Measurements from ENCODE around the gene ROPN1L.
"Not testable (repeated sequence)": the region's sequence is repeated elsewhere in the genome, so short reads cannot be mapped to it uniquely, and the experiment has no call there.

The ROPN1L gene

GRCh38 chr5:10501554-10502075 lies 59.9 kb downstream of the ROPN1L start:
- DNase-seq (ENCODE audit: low spot score) = no peak

DNA sequence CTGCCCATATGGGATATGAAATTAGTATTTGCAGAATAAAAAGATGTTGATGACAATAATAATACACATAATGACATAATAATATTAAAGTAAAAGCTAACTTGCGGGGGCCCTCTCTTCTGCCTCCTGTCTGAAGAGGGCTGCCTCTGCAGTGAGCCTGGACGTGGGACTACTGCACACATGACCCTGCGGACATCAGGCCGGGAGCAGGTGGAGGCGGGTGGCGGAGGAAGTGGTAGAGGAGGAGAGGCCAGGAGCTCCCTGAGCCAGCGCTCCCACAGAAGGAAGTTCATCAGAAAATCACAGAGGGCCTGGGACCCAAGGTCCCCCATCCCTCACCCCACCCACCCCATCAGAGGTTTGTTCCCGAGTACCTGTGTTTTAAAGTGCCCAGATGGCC lies 60.5 kb downstream of the ROPN1L start:
- no peak for DNase-seq (ENCODE audit: low spot score)

GRCh38 chr5:10502578-10502977 lies 60.9 kb downstream of the ROPN1L start:
- DNase-seq (ENCODE audit: low spot score) = no peak

GRCh38 chr5:10503321-10503720 lies 61.6 kb downstream of the ROPN1L start:
- DNase-seq (ENCODE audit: low spot score) = no peak

DNA sequence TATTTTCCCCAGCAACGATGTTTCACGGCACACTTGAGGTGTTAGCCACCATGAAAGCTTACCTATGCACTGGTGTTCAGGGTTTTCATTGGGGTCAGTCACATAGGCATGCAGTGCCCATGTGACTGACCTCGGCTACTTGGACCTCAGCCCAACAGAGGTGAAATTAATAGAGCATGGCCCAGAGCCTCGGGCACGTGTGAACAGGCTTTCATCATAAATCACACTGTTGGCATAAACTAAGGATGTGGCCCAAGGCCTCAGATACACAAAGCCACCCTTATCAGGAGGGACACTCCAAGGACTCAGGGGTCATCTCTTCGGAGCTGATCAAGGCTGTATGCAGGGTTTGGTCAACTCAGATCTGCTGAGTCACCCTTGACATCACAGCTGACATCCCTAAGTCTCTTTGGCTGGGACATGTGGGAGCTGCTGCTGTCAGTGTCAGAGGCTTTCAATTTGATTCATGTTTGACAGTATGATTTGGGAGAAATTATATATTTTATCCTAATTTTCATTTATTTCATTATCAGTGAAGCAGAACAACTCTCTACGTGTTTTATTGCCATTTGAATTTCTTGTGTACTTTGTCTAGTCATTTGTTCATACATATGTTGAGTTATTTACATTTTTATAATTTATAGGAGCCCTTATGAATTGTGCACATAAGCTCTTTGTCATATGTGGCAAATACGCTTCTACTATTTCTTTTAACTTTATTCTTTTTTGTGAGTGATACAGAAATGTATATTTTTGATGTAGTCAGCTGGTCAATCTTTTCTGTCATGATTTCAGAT lies 62.5 kb downstream of the ROPN1L start:
- no peak for DNase-seq (ENCODE audit: low spot score)

DNA sequence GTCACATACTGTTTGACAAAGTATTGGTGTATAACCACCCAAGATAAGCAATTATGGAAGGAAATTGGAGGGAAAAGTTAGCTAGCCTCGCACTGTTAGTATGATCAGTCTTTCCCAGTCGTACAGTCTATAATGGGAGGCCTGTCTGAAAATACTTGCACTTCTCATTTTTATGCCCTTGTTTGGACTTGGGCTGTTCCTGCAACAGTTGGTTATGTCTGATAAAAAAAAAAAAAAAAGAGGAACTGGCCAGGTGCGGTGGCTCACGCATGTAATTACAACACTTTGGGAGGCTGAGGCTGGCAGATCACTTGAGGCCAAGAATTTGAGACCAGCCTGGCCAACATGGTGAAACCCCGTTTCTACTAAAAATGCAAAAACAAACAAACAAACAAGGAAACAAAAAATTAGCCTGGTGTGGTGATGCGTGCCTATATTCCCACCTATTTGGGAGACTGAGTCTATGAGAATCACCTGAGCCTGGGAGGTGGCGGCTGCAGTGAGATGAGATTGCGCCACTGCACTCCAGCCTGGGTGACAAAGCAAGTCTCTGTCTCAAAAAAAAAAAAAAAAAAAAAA lies 63.9 kb downstream of the ROPN1L start:
- DNase-seq (ENCODE audit: low spot score) = peak; percentile 66

- no peak for DNase-seq (ENCODE audit: low spot score)
Measured at GRCh38 chr5:10506535-10506934, 64.9 kb downstream of the ROPN1L start.

DNA sequence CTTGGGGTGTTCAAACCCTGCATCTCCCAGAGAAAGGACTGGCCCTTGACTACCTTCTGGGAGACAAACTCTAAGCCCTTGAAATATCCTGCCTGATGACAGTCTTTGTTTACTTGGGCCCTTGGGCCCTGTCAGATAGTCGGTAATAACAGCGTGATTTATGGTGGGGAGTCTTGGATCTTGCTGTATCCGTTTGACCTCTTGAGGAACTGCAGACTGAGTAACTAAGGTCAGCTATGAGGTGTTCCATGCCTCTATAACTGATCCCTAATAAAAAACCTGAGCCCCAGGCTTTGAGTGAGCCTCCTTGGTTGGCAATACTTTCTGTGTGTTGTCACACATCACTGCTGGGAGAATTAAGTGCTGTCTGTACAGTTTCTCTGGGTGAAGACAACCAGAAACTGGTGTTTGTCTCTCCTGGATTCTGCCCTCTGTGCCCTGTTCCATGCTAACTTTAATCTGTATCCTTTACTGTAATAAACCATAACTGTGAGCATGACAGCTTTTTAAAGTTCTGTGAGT lies 66.0 kb downstream of the ROPN1L start:
- DNase-seq (ENCODE audit: low spot score) = no peak

DNA sequence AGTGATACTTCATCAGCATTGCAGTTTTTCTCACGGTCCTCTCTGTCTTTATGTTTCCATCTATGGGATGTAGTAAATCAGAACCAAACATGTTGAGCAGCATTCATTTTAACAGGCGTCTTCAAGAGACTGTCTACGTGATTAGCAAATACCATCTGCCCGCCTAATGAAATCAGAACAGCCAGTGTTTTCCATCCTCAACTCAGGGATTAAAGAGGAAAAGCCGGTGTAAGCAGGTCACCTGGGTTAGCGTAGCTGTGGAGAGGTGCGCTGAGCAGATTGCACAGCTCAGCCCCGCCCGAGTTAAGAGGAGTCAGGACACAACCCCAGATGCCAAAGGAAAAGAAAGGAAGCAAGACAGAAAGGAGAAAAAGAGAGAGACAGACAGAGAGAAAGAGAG lies 67.9 kb downstream of the ROPN1L start:
- DNase-seq (ENCODE audit: low spot score) = no peak

- no peak for DNase-seq (ENCODE audit: low spot score)
Measured at GRCh38 chr5:10511741-10512640, 70.3 kb downstream of the ROPN1L start.

- DNase-seq (ENCODE audit: low spot score) = no peak
Measured at GRCh38 chr5:10513501-10514442, 72.1 kb downstream of the ROPN1L start.

DNA sequence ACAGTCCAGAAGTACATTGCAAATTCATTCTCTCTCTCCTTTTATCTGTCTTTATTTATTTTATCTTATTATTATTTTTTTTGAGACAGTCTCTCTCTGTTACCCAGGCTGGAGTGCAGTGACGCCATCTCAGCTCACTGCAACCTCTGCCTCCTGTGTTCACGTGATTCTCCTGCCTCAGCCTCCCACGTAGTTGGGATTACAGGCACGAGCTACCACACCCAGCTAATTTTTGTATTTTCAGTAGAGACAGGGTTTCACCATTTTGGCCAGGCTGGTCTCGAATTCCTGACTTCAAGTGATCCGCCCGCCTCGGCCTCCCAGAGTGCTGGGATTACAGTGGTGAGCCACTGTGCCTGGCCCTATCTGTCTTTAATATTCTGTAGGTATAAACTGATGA lies 72.9 kb downstream of the ROPN1L start:
- not testable (repeated sequence) for DNase-seq (ENCODE audit: low spot score)

Data from germinal center (tissue), 1 donor.